ENCODE measurements around the gene PCSK9. TPM values are rescaled to one million over a fixed set of nuclear protein-coding genes. Genes with fewer than 3 reads are reported as not detected.

The PCSK9 gene
- total and polyA plus RNA-seq, 2 of the 4 experiments (the other 2 are of a cell fraction): under 0.01 to 0.17 TPM

GRCh38 chr1:55005351-55006140, 33.8 kb upstream of the PCSK9 start:
- H3K36me3 ChIP-seq (ENCODE audit: control insufficient read depth, insufficient read depth, low read length): no peaks in the 10 kb centered on the region
- H2BK20ac ChIP-seq (ENCODE audit: low read depth, low read length): no peak overlapping the region
- no peak overlapping the region for H2AK9ac ChIP-seq (replicated peaks; ENCODE audit: low read depth, low read length, poor library complexity)
- peaks cover 3% of the 10 kb centered on the region for H3K4me1 ChIP-seq (ENCODE audit: control insufficient read depth, insufficient read depth, low read length)
- H3K79me1 ChIP-seq (ENCODE audit: low read depth in 1 of 2, low read length in 2 of 2): no peaks in the 10 kb centered on the region
- no peak overlapping the region for H3K4me2 ChIP-seq (ENCODE audit: low read depth, low read length)
- 81% methylated on average over 4 of the region's 10 CpGs; no CpG with 5 or more reads in 1 of the 2 experiments for WGBS, 2 experiments (ENCODE audit: extremely low coverage in 2 of 2, insufficient read length in 1 of 2)
- H4K20me1 ChIP-seq (ENCODE audit: insufficient read depth, low read length): no peaks in the 10 kb centered on the region
- H2BK5ac ChIP-seq (ENCODE audit: low read depth, low read length, poor library complexity, severe bottlenecking): no peak overlapping the region
- H3K9me1 ChIP-seq (ENCODE audit: insufficient read depth, low read length): peaks cover 9% of the 10 kb centered on the region
- H3K18ac ChIP-seq (ENCODE audit: low read depth, low read length): no peak overlapping the region
- H3K9ac ChIP-seq (ENCODE audit: low read depth, low read length): no peak overlapping the region
- intact Hi-C loops (cut with micrococcal nuclease): no loop called here
- POLR2A ChIA-PET (ENCODE audit: unreplicated experiment): no interaction called here
- no peak overlapping the region for H3K4me3 ChIP-seq (ENCODE audit: insufficient read depth, low read depth, low read length)
- no peak overlapping the region for H3K23ac ChIP-seq (ENCODE audit: low read depth, low read length)
- H2BK15ac ChIP-seq (ENCODE audit: low read depth, low read length): no peak overlapping the region
- H2BK120ac ChIP-seq (ENCODE audit: low read depth, low read length): no peak overlapping the region
- H4K8ac ChIP-seq (ENCODE audit: low read depth in 2 of 2, low read length in 2 of 2): no peak overlapping the region
- H3K27ac ChIP-seq (ENCODE audit: insufficient read depth, low read length): no peak overlapping the region
- no peak overlapping the region for H2AK5ac ChIP-seq (ENCODE audit: low read depth, low read length)
- DNase-seq: no peak
- ATAC-seq (ENCODE audit: low read depth): 0 out of 2 replicates have a peak, but pooled peaks have one; percentile 27
- in situ Hi-C loops (cut with MboI; ENCODE audit: low sequenced_read_pairs): no loop called here
- H4K5ac ChIP-seq (ENCODE audit: low read depth, low read length): no peak overlapping the region
- H3K9me3 ChIP-seq (ENCODE audit: control insufficient read depth, insufficient read depth, low read length): peaks cover 4% of the 10 kb centered on the region; the same call in 1 of the 2 replicates
- H4K91ac ChIP-seq (ENCODE audit: insufficient read depth, low read depth, low read length): no peak overlapping the region
- CTCF ChIA-PET: no interaction called here
- no peak overlapping the region for H3K56ac ChIP-seq (ENCODE audit: extremely low read depth, insufficient read depth, low read length)
- TF ChIP-seq, protein P1, sequence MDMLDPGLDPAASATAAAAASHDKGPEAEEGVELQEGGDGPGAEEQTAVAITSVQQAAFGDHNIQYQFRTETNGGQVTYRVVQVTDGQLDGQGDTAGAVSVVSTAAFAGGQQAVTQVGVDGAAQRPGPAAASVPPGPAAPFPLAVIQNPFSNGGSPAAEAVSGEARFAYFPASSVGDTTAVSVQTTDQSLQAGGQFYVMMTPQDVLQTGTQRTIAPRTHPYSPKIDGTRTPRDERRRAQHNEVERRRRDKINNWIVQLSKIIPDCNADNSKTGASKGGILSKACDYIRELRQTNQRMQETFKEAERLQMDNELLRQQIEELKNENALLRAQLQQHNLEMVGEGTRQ (IDR thresholded peaks at IDR 0.05; ENCODE audit: low read depth, low read length): no peak
- TF ChIP-seq RFX5 (IDR thresholded peaks at IDR 0.05; ENCODE audit: low read depth, low read length) (no peak), RCOR1 (IDR thresholded peaks at IDR 0.05; ENCODE audit: insufficient replicate concordance, low read length) (no peak), CHD1 (IDR thresholded peaks at IDR 0.05; ENCODE audit: low read depth, low read length) (no peak), BHLHE40 (IDR thresholded peaks at IDR 0.05; ENCODE audit: low read depth, low read length) (no peak), ELK1 (IDR thresholded peaks at IDR 0.05; ENCODE audit: borderline replicate concordance, low read depth, low read length) (no peak)
- H3K4ac ChIP-seq (ENCODE audit: low read depth, low read length): no peak overlapping the region
- no peak overlapping the region for H2AFZ ChIP-seq (replicated peaks; ENCODE audit: low read length, poor library complexity)
- H3K27me3 ChIP-seq (ENCODE audit: control insufficient read depth, insufficient read depth, low read length): peaks cover 28% of the 10 kb centered on the region
- H3K14ac ChIP-seq (replicated peaks; ENCODE audit: low read depth, low read length): no peak overlapping the region
- no TSS peak for BruUV-seq (replicated peaks)
- dilution Hi-C loops (cut with HindIII; ENCODE audit: low sequenced_read_pairs, unreplicated experiment): no loop called here

Data from IMR-90 (cell line).